Osteoblast (primary cell): ENCODE measurements around the gene IER5L. TPM values are rescaled to one million over a fixed set of nuclear protein-coding genes. Genes with fewer than 3 reads are reported as not detected.

Source experiments
- DNase-seq: peaks from one replicate; pipeline ENCODE4 v3.0.0; 2011; ENCODE audit warnings: low spot score, mixed read lengths; ENCODE audit not compliant: insufficient read length; ENCODE audit errors: missing footprints
- H2AFZ ChIP-seq: 2 replicates; pipeline ENCODE4 v1.6.0; 2011; ENCODE audit warnings: mild to moderate bottlenecking, low read length
- H3K27ac ChIP-seq: 2 replicates; pipeline ENCODE4 v1.5.1; 2011; ENCODE audit warnings: mild to moderate bottlenecking, low read depth, low read length, moderate library complexity
- H3K27me3 ChIP-seq: 2 replicates; pipeline ENCODE4 v1.6.0; 2012; ENCODE audit warnings: mild to moderate bottlenecking, control low read depth, inconsistent platforms, low read length, moderate library complexity; ENCODE audit not compliant: insufficient read depth
- H3K36me3 ChIP-seq: 2 replicates; pipeline ENCODE4 v1.5.1; 2011; ENCODE audit warnings: mild to moderate bottlenecking, low read length, control low read depth, moderate library complexity; ENCODE audit not compliant: insufficient read depth
- H3K4me1 ChIP-seq: 2 replicates; pipeline ENCODE4 v1.5.1; 2011; ENCODE audit warnings: mild to moderate bottlenecking, low read length, control low read depth, moderate library complexity; ENCODE audit not compliant: insufficient read depth
- H3K4me2 ChIP-seq: 2 replicates; pipeline ENCODE4 v1.6.0; 2011; ENCODE audit warnings: mild to moderate bottlenecking, low read length; ENCODE audit not compliant: insufficient read depth
- H3K4me3 ChIP-seq: fragments of 200-600 bp; sonication (generic); 3 replicates; pipeline ENCODE4 v1.5.1; 2012; ENCODE audit warnings: mild to moderate bottlenecking, low read length, inconsistent platforms; ENCODE audit not compliant: insufficient read depth
- H3K79me2 ChIP-seq: 2 replicates; pipeline ENCODE4 v1.6.0; 2012; ENCODE audit warnings: mild to moderate bottlenecking, low read length, control low read depth, inconsistent platforms; ENCODE audit not compliant: insufficient read depth
- H3K9me3 ChIP-seq: 2 replicates; pipeline ENCODE4 v1.5.1; 2011; ENCODE audit warnings: low read depth, low read length, control low read depth
- H4K20me1 ChIP-seq: 2 replicates; pipeline ENCODE4 v1.6.0; 2012; ENCODE audit warnings: mild to moderate bottlenecking, low read length, control low read depth; ENCODE audit not compliant: insufficient read depth
- total RNA-seq: library from RNA; depleted of rRNA; stranded (reverse); fragments of >200 nt; gene quantifications from 2 replicates; pipeline ENCODE4 v1.2.3, GENCODE V29; 2012
- TF ChIP-seq, protein P1 (sequence below): IDR thresholded peaks from 2 replicates; pipeline ENCODE4 v1.5.1; 2011; ENCODE audit warnings: mild to moderate bottlenecking, low read depth, low read length, moderate library complexity; ENCODE audit errors: extremely low read depth

IER5L gene
- total RNA-seq: 86.1 and 104 TPM in 2 replicates

DNA sequence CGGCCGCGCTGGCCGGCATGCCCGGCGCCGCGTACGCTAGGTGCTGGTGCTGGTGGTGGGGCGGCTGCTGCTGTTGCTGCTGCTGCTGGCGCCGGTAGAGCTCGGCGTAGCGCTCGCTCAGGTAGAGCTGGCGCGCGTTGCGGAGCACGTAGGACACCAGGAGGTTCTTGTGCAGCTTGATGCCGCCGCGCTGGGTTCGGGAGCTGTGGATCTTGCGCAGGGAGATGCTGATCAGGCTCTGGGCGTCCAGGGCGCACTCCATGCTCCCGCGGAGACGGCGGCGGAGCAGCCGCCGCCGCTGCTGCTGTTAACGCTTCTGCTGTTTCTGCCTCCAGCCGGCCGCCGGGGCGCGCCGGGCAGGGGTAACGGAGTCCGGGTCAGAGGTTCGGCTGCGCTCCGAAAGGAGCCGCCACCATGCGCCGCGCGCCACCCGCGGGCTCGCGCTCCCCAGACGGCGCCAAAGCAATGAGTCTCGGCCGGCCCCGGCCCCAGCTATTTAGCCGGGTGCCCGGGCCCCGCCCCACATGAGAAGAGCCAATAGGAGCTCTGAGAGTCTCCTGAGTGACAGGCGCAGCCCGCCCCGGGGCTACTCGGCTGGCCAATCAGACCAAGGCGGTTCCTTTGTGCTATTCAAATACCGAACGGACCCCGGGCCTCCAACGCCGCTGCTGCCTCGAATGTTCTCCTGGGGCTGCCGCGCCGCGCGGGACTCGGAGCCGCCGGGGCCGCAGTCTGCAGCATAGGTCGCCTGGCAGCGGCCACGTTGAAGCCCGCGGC, at the start of gene IER5L:
IER5L (minus strand) TSS at position 471 of the 777 bp plus-strand sequence; CDS start at position 262, 209 bp downstream.
- Histone ChIP-seq H3K4me2 (peak within 1 kb of the TSS; percentile 96), H2AFZ (no peak within 1 kb of the TSS), H3K36me3 (no peaks in the 10 kb centered on the region), H3K27ac (peak within 1 kb of the TSS; percentile 93), H3K9me3 (no peaks in the 10 kb centered on the region), H3K27me3 (no peaks in the 10 kb centered on the region), H3K4me1 (peaks cover 24% of the 10 kb centered on the region), H3K4me3 (peak within 1 kb of the TSS; percentile 93), H4K20me1 (peaks cover 11% of the 10 kb centered on the region), H3K79me2 (peaks cover 19% of the 10 kb centered on the region)
- DNase-seq: peak; percentile 100
- TF ChIP-seq, protein P1, sequence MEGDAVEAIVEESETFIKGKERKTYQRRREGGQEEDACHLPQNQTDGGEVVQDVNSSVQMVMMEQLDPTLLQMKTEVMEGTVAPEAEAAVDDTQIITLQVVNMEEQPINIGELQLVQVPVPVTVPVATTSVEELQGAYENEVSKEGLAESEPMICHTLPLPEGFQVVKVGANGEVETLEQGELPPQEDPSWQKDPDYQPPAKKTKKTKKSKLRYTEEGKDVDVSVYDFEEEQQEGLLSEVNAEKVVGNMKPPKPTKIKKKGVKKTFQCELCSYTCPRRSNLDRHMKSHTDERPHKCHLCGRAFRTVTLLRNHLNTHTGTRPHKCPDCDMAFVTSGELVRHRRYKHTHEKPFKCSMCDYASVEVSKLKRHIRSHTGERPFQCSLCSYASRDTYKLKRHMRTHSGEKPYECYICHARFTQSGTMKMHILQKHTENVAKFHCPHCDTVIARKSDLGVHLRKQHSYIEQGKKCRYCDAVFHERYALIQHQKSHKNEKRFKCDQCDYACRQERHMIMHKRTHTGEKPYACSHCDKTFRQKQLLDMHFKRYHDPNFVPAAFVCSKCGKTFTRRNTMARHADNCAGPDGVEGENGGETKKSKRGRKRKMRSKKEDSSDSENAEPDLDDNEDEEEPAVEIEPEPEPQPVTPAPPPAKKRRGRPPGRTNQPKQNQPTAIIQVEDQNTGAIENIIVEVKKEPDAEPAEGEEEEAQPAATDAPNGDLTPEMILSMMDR: no peak

DNA sequence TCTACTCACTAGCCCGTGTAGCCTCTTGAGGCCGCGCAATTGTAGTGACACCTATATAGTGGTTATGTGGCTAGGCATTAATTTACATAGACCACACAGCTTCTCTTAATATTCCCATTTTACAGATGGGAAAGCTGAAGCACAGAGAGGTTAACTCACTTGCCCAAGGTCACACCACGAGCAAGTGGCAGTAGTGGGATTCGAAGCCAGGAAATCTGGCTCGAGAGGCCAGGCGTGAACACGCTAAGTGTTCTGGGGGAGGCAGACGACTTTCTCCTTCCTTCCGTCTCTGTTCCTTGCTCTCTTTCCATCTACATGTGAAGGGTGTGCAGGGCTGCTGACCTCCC, 49.8 kb upstream of the IER5L start:
- H3K9me3 ChIP-seq: peaks cover under 1% of the 10 kb centered on the region
- TF ChIP-seq, protein P1: no peak
- no peaks in the 10 kb centered on the region for H3K27me3 ChIP-seq

DNA sequence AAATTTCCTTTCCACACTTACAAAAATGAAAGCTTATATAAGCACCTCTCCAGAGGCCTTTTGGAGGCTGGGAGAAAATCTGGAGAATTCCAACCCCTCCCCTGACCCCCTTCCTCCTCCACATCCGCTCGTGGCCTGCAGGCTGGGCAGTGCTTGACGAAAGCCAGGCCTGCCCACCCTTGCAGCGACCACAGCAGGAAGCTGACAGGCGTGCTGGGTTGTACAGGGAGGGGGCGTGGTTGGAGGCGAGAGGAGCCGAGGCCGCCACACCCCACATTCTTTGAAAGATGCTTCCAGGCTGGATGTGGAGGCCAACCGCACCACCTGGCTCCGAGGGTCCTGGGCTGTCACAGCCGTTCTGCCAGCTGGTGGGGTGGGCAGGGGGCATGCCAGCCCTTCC, 47.8 kb upstream of the IER5L start:
- Histone ChIP-seq H3K79me2 (no peaks in the 10 kb centered on the region), H3K4me2 (peak overlapping the region; percentile 32), H3K9me3 (no peaks in the 10 kb centered on the region), H3K4me3 (no peak overlapping the region), H3K27ac (no peak overlapping the region), H3K27me3 (no peaks in the 10 kb centered on the region), H2AFZ (peak overlapping the region; percentile 57), H3K36me3 (no peaks in the 10 kb centered on the region), H4K20me1 (no peaks in the 10 kb centered on the region), H3K4me1 (peaks cover 15% of the 10 kb centered on the region)
- peak; percentile 93 for DNase-seq
- TF ChIP-seq, protein P1: no peak

More for the DNA sequence above, 49.8 kb upstream of the IER5L start:
- no peaks in the 10 kb centered on the region for H3K36me3 ChIP-seq
- H3K4me3 ChIP-seq: no peak overlapping the region
- no peak overlapping the region for H3K27ac ChIP-seq
- H3K4me1 ChIP-seq: peaks cover 15% of the 10 kb centered on the region
- no peaks in the 10 kb centered on the region for H4K20me1 ChIP-seq
- H3K79me2 ChIP-seq: no peaks in the 10 kb centered on the region
- H2AFZ ChIP-seq: no peak overlapping the region
- H3K4me2 ChIP-seq: no peak overlapping the region
- DNase-seq: no peak

DNA sequence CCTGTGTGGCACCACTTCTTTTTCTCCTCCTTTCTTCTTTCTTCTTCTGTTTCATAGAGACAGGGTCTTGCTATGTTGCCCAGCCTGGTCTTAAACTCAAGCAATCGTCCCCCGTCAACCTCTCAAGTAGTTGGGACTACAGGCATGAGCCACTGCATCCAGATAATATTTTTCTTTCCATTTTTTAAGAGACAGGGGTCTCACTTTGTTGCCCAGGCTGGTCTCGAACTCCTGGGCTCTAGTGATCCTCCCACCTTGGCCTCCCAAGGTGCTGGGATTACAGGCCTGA, 47.4 kb upstream of the IER5L start:
- Histone ChIP-seq H3K36me3 (no peaks in the 10 kb centered on the region), H3K27ac (peak overlapping the region; percentile 33), H4K20me1 (no peaks in the 10 kb centered on the region), H3K79me2 (no peaks in the 10 kb centered on the region), H3K4me3 (no peak overlapping the region), H3K27me3 (no peaks in the 10 kb centered on the region), H3K4me1 (peaks cover 15% of the 10 kb centered on the region), H3K9me3 (no peaks in the 10 kb centered on the region), H3K4me2 (peak overlapping the region; percentile 32), H2AFZ (peak overlapping the region; percentile 57)
- TF ChIP-seq, protein P1: no peak
- no peak for DNase-seq
